ENCODE results near the gene PLAA. TPM values are rescaled to one million over a fixed set of nuclear protein-coding genes. Genes with fewer than 3 reads are reported as not detected.

Gene PLAA
- total and polyA plus RNA-seq, 12 donors = 9.1 to 40.4 (median 32.0) TPM

DNA sequence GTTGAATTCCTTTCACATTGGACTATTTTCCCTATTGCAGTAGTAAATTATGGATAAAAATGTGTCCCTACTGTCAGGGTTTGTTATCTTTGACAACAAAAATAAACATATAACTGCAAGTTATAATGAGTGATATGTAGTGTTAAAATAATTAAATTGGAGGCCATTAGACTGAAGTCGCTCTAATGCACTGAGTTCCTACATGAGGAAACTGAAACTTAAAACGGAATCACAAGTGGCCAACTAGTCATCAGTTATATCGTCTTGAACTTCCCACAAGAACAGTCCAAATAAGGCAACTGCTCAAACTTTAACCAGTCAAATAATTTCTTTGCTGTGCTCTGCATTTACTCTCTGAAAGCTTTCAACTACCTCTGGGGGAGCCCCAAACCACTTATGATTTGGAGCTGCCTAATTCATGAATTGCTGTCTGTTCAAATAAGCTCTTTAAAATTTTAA is 7.0 kb upstream of the PLAA start:
- Histone ChIP-seq H3K4me3 (no peak overlapping the region), H3K27me3 (no peaks in the 10 kb centered on the region), H3K9me3 (no peaks in the 10 kb centered on the region), H3K27ac (peak overlapping the region in 2 of 10 donors; percentile 89), H3K36me3 (no peaks in the 10 kb centered on the region), H3K4me1 (peaks cover 0 to 26% (median 18%) of the 10 kb centered on the region in 9 donors)
- TF ChIP-seq, protein P1, sequence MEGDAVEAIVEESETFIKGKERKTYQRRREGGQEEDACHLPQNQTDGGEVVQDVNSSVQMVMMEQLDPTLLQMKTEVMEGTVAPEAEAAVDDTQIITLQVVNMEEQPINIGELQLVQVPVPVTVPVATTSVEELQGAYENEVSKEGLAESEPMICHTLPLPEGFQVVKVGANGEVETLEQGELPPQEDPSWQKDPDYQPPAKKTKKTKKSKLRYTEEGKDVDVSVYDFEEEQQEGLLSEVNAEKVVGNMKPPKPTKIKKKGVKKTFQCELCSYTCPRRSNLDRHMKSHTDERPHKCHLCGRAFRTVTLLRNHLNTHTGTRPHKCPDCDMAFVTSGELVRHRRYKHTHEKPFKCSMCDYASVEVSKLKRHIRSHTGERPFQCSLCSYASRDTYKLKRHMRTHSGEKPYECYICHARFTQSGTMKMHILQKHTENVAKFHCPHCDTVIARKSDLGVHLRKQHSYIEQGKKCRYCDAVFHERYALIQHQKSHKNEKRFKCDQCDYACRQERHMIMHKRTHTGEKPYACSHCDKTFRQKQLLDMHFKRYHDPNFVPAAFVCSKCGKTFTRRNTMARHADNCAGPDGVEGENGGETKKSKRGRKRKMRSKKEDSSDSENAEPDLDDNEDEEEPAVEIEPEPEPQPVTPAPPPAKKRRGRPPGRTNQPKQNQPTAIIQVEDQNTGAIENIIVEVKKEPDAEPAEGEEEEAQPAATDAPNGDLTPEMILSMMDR (IDR thresholded peaks at IDR 0.05) = no peak
- WGBS, 2 donors = 79 to 82% methylated on average over 3 of the region's 3 CpGs
- intact Hi-C loops (cut with DNase I) = loop anchor here in 1 of 10 donors (10.0 kb wide), 1 partner anchor 59 kb away; the partner anchor contains the start of gene CAAP1
- ATAC-seq (no peak), DNase-seq (no peak)

DNA sequence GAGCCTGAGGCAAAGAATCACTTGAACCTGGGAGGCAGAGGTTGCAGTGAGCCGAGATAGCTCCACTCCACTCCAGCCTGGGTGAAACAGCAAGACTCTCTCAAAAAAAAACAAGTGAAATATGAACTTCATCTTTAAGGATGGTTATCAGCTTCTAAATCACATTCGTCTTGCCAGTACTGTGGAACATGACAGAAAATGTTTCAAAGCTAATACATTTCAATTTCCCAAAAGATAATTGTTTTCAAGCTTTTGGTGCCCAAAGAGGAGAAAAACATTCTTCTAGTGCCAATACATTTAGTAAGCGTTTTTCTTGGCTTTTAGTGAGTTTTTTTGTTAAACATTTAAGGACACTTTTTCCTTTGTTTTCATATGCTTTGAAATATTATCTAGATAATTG is 4.8 kb upstream of the PLAA start:
- intact Hi-C loops (cut with DNase I) = loop anchor here in 1 of 10 donors (10.0 kb wide), 1 partner anchor 57 kb away; the partner anchor contains the start of gene CAAP1

DNA sequence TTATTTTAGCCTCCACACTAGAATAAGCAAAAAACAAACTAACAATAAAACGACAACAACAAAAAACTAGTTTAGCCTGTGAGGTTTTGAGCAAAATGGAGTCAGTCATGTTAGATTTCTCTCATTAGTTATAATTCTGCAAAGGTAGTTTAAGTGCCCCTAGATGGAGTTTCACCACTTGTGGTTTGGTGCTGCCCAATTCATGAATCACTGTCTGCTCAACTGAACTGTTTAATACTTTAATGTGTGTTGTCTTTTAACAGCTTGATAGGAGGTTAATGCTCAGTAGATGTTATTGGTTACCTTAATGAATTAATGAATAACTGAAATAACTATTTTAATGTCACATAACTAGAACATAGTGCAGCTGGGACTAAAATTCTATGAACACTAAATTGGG is 3.5 kb upstream of the PLAA start:
- Histone ChIP-seq H3K4me1 (peaks cover 0 to 28% (median 20%) of the 10 kb centered on the region in 9 donors), H3K9me3 (no peaks in the 10 kb centered on the region), H3K36me3 (no peaks in the 10 kb centered on the region), H3K27ac (no peak overlapping the region), H3K4me3 (no peak overlapping the region), H3K27me3 (no peaks in the 10 kb centered on the region)
- no peak for DNase-seq
- intact Hi-C loops (cut with DNase I) = loop anchor here in 1 of 10 donors (10.0 kb wide), 1 partner anchor 56 kb away; the partner anchor contains the start of gene CAAP1
- TF ChIP-seq, protein P1 (IDR thresholded peaks at IDR 0.05) = no peak
- 90 to 91% methylated on average over 1 of the region's 1 CpG for WGBS, 2 donors
- ATAC-seq = no peak

More for the DNA sequence above, 4.8 kb upstream of the PLAA start:
- TF ChIP-seq, protein P1 (IDR thresholded peaks at IDR 0.05) = no peak
- Histone ChIP-seq H3K9me3 (no peaks in the 10 kb centered on the region), H3K27me3 (no peaks in the 10 kb centered on the region), H3K27ac (no peak overlapping the region), H3K36me3 (no peaks in the 10 kb centered on the region), H3K4me3 (no peak overlapping the region), H3K4me1 (peaks cover 0 to 23% (median 17%) of the 10 kb centered on the region in 9 donors)
- DNase-seq (no peak), ATAC-seq (no peak)
- WGBS, 2 donors = 83 to 86% methylated on average over 3 of the region's 3 CpGs

DNA sequence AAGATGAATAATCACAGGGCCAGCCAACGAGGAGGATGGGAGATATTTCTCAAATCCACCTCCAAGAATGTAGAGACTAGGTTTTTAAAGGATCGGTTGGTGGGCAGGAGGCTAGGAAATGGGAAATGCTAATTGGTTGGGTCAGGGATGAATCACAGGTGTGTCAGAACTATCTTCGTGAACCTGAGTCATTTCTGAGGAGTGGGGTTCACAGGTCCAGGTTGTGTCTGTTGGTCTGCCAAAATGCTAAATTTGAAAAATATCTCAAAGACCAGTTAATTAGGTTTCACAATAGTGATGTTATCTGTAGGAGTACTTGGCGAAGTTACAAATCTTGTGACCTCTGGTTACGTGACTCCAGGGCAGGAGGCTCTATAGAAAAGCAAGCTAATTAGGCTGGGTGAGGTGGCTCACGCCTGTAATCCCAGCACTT is 2.6 kb upstream of the PLAA start:
- H3K4me1 ChIP-seq = peaks cover 0 to 28% (median 23%) of the 10 kb centered on the region in 9 donors
- intact Hi-C loops (cut with DNase I) = loop anchor here in 6 of 10 donors (5.0 to 10.0 kb wide), 3 partner anchors 52 to 57 kb away; partner anchors contain the start of gene CAAP1 (in 5 of the 6)
- DNase-seq (no peak), ATAC-seq (no peak)
- H3K27ac ChIP-seq = no peak overlapping the region
- no peaks in the 10 kb centered on the region for H3K9me3 ChIP-seq
- H3K36me3 ChIP-seq = no peaks in the 10 kb centered on the region
- TF ChIP-seq, protein P1 (IDR thresholded peaks at IDR 0.05) = no peak
- H3K4me3 ChIP-seq = no peak overlapping the region
- H3K27me3 ChIP-seq = no peaks in the 10 kb centered on the region
- WGBS, 2 donors = 74 to 78% methylated on average over 6 of the region's 6 CpGs

Measured in heart right ventricle (tissue), 16 donors.